ENCODE measurements around the gene LEMD3.

LEMD3 gene

GRCh38 chr12:65257986-65258385 lies 88.6 kb downstream of the LEMD3 start:
- H3K27ac ChIP-seq = no peak overlapping the region
- no peak for DNase-seq (ENCODE audit: low spot score)
- H3K4me3 ChIP-seq = no peak overlapping the region
- no peak for TF ChIP-seq CTCF (IDR thresholded peaks at IDR 0.05)

- H3K4me3 ChIP-seq = no peak overlapping the region
- no peak for DNase-seq (ENCODE audit: low spot score)
- no peak overlapping the region for H3K27ac ChIP-seq
- no peak for TF ChIP-seq CTCF (IDR thresholded peaks at IDR 0.05)
Observed at GRCh38 chr12:65259501-65259900, 90.1 kb downstream of the LEMD3 start.

DNA sequence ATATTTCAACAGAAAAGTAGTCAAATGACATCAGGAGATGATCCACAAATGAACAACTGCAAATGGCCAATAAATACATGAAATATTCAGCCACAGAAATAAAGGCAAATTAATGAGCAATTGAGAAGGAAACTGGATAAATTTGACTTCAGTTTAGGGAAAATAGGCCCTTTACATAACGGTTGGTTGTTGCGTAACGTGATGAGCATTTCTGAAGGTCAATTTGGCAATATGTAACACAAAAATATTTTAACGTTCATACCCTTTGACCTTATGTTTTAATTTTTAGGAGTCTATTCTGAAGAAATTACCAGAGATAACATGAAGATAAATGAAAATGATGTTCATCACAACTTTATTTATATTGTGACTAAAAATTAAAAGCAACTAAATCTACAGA lies 94.4 kb downstream of the LEMD3 start:
- no peak overlapping the region for H3K4me3 ChIP-seq
- TF ChIP-seq CTCF (IDR thresholded peaks at IDR 0.05) = no peak
- no peak overlapping the region for H3K27ac ChIP-seq
- DNase-seq (ENCODE audit: low spot score) = no peak

- DNase-seq (ENCODE audit: low spot score) = no peak
- Histone ChIP-seq H3K4me3 (no peak overlapping the region), H3K27ac (no peak overlapping the region)
- TF ChIP-seq CTCF (IDR thresholded peaks at IDR 0.05) = no peak
Observed at GRCh38 chr12:65266408-65266807, 97.0 kb downstream of the LEMD3 start.

- H3K27ac ChIP-seq = no peak overlapping the region
- no peak for DNase-seq (ENCODE audit: low spot score)
- TF ChIP-seq CTCF (IDR thresholded peaks at IDR 0.05) = no peak
- no peak overlapping the region for H3K4me3 ChIP-seq
Observed at GRCh38 chr12:65269603-65270002, 100.2 kb downstream of the LEMD3 start.

DNA sequence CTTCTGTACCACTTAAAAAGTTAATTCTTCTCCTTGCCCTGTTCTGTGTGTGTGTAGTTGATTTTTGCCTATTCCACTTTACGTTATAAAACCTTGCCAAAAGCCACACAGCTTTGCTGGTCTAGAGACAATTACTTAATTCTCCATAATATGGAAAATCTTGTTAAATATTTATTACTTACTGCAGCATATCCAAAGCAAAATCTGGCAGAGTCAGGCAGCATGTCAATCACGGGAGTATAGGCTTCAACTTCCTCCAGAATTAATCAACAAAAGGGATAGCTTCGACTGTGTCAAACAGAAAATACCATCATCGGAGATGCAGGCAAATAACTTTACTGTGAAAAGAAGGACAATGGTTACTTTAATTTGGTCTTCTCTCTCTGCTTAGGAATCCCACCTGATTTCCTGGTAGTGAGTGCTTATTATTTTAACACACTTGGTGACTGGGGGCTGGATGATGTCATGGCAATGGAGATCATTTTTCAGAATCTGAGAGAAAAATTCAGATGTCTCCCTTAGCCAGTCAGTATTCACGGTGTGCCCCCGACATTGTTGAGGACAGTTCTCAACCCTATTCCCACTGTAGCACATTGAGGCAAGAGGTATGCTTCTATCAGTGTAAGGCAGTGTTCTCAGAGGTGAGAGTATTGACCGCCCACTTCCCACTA lies 105.4 kb downstream of the LEMD3 start:
- no peak for TF ChIP-seq CTCF (IDR thresholded peaks at IDR 0.05)
- H3K4me3 ChIP-seq = no peak overlapping the region
- no peak for DNase-seq (ENCODE audit: low spot score)
- H3K27ac ChIP-seq = no peak overlapping the region

DNA sequence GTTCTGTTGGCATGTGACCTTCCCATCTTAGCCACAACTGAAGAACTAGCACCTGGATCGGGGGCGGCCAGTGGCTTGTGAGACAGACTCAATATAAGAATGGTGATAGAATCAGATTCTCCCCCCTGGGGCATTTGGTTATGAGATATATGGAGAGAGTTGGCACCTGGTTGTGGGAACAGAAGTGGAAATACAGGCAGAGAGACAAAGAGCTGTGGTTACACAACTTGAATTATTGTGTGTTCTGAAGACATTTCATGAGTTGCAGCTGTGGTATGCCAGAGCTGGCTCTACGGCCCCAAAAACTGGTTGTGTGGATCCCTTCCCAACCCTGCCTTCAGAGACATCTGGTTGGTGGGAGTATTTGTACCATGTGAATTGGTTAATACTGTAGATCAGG lies 106.2 kb downstream of the LEMD3 start:
- no peak for DNase-seq (ENCODE audit: low spot score)
- no peak for TF ChIP-seq CTCF (IDR thresholded peaks at IDR 0.05)
- H3K27ac ChIP-seq = no peak overlapping the region
- no peak overlapping the region for H3K4me3 ChIP-seq
